Muscle of leg (tissue), 11 donors: Measurements from ENCODE around the gene LRRC8C. TPM values are rescaled to one million over a fixed set of nuclear protein-coding genes. Genes with fewer than 3 reads are reported as not detected.

ENCODE experiments used
- DNase-seq: peaks from one replicate; pipeline ENCODE4 v3.0.0; 2013
- H3K27ac ChIP-seq: one replicate; pipeline ENCODE4 v1.5.1; 2013; ENCODE audit warnings: mild to moderate bottlenecking, low read length, control low read depth
- H3K27me3 ChIP-seq: one replicate; pipeline ENCODE4 v1.6.1; 2013; ENCODE audit warnings: low read length; ENCODE audit not compliant: control insufficient read depth, insufficient read depth
- H3K36me3 ChIP-seq: one replicate; pipeline ENCODE4 v1.6.1; 2013; ENCODE audit warnings: low read length; ENCODE audit not compliant: control insufficient read depth, insufficient read depth
- H3K4me1 ChIP-seq: one replicate; pipeline ENCODE4 v1.6.1; 2013; ENCODE audit warnings: low read length; ENCODE audit not compliant: control insufficient read depth, insufficient read depth
- H3K4me3 ChIP-seq: one replicate; pipeline ENCODE4 v1.5.1; 2013; ENCODE audit warnings: low read length, control low read depth
- H3K9me3 ChIP-seq: replicated peaks from 2 replicates; pipeline ENCODE4 v1.6.1; 2013; ENCODE audit warnings: low read depth, low read length; ENCODE audit not compliant: control insufficient read depth
- WGBS: methylation state at CpG from one replicate; pipeline ENCODE4 v1.1.5; 2013; ENCODE audit warnings: missing lambda C conversion rate; ENCODE audit not compliant: insufficient coverage; 5-methylcytosine and 5-hydroxymethylcytosine counted together
- polyA plus RNA-seq, 8 donors: library from polyadenylated mRNA; unstranded; fragments of 120-200 nt; gene quantifications; one replicate each; pipeline versions ENCODE4 v1.2.1 to v1.2.3, GENCODE V29; 2013; ENCODE audit warnings: inconsistent platforms in 1 of 8, low replicate concordance in 1 of 8; ENCODE audit not compliant: insufficient read length in 8 of 8, insufficient read depth in 1 of 8
- total RNA-seq: library from RNA; stranded (reverse); fragments of 120-200 nt; gene quantifications from one replicate; pipeline ENCODE4 v1.2.4, GENCODE V29; 2013

Gene LRRC8C
- total and polyA plus RNA-seq, 9 donors, result 5.3 to 11.2 (median 7.4) TPM

DNA sequence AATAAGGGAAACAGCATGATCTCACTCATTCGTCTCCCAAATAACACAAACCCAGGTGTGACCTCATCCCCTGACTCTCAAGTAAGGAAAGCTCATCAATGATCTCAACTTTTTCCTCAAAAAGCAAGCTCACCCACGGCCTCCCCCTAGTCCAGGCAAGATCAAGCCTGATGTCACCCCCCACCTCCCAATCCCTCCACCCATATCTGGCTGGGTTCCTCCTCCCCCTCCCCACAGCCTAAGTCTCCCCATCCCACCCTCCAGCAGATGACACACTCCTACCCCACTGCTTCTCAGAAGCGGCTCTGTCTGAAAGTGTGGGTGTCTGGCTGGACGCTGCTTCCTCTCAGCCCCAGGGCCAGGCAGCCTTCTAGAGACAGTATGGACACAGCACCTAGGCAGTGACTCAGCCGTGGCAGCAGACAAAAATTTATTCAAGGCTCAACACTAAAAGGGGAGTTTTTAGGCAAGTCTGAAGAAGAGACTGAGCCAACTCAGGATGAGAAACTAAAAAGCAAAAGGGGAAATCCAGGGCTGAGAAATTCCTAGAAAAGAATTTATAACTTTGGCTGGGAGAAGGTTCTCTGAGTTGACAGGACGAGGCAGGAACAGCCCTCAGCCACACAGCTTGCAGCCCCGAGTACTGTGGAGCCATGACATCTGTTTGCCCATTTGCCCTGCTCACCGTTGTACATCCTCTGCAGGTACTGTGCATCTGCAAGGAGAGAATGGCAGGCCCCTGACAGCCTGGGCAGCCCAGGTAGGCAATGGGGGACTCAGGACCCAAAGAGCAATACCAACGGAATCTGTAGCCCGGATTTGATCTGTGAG is 106.3 kb downstream of the LRRC8C start:
- Histone ChIP-seq H3K4me1 (peaks cover 8% of the 10 kb centered on the region), H3K4me3 (no peak overlapping the region), H3K27me3 (no peaks in the 10 kb centered on the region), H3K36me3 (no peaks in the 10 kb centered on the region), H3K9me3 (no peaks in the 10 kb centered on the region), H3K27ac (peak overlapping the region; percentile 69)
- WGBS, result 47% methylated on average over 8 of the region's 10 CpGs
- peak; percentile 76 for DNase-seq

DNA sequence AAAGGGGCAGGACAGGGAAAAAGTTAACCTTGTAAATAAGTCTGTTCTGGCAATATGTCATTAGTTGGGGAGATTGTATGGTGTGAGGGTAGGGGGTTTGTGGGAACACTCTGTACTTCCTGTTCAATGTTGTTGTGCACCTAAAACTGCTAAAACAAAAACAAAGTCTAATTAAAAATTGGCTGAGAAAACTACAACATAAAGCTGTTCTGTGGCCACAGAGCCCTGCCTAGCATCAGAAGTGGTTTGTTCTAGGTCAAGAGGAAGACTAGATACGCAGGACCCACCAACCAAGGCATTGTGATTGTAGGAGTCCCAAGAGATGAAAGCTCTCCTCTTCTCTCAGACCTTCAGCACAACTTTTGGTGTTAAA is 106.9 kb downstream of the LRRC8C start:
- Histone ChIP-seq H3K27me3 (no peaks in the 10 kb centered on the region), H3K4me3 (no peak overlapping the region), H3K27ac (peak overlapping the region; percentile 69), H3K36me3 (no peaks in the 10 kb centered on the region), H3K4me1 (peaks cover 8% of the 10 kb centered on the region), H3K9me3 (no peaks in the 10 kb centered on the region)
- DNase-seq, result no peak
- WGBS, result 100% methylated on average over 1 of the region's 1 CpG

DNA sequence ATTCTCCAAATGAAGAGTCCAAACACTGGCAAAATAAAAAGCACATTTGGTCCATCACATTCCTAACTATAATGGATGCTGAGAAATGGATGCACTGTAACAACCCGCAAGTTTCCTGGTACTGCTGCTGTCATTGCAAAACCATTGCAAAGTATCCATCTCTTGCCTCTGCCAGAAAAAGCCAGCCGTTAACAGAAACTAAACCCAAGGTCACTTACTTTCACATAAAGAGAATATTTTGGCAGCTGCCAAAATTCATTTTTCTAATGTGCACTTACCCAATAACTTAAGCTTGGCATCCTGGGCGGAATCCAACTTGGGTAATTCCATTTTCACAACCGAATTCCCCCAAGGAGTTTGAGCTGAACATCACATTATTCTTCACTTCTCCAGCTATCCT is 110.9 kb downstream of the LRRC8C start:
- Histone ChIP-seq H3K36me3 (no peaks in the 10 kb centered on the region), H3K27me3 (no peaks in the 10 kb centered on the region), H3K27ac (no peak overlapping the region), H3K4me1 (peaks cover 5% of the 10 kb centered on the region), H3K4me3 (no peak overlapping the region), H3K9me3 (no peaks in the 10 kb centered on the region)
- 76% methylated on average over 3 of the region's 4 CpGs for WGBS
- DNase-seq, result no peak

DNA sequence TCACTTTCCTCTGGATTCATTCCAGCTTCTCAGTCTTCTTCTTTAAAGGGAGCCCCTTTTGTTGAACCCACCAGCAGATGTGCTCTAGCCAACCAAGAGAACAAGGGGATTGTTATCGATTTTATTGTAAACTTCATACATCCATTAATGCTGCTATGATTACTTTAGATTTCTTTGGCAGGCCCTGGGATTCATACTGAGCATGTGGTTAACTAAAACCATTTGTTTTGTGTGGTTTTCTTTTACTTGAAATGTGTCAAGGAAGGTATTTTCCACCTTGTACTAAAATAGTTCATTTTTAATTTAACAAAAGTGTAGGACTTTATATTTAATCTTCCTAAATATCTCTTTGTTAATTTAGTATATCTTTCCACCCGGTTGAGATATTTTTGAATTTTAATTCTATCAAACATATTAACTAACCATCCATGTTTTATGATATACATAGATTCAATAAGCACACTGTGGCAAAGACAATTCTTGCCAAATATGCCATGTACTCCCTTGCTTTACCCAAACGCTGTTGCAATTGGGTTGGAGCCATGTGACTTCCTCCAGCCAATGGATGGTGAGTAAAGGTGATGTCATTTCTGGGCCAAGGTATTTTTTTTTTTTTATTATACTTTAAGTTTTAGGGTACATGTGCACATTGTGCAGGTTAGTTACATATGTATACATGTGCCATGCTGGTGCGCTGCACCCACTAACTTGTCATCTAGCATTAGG is 113.7 kb downstream of the LRRC8C start:
- Histone ChIP-seq H3K9me3 (no peaks in the 10 kb centered on the region), H3K36me3 (no peaks in the 10 kb centered on the region), H3K27me3 (no peaks in the 10 kb centered on the region), H3K4me1 (peaks cover 2% of the 10 kb centered on the region), H3K4me3 (no peak overlapping the region), H3K27ac (no peak overlapping the region)
- no CpG with 5 or more reads among the region's 4 CpGs for WGBS
- DNase-seq, result no peak

DNA sequence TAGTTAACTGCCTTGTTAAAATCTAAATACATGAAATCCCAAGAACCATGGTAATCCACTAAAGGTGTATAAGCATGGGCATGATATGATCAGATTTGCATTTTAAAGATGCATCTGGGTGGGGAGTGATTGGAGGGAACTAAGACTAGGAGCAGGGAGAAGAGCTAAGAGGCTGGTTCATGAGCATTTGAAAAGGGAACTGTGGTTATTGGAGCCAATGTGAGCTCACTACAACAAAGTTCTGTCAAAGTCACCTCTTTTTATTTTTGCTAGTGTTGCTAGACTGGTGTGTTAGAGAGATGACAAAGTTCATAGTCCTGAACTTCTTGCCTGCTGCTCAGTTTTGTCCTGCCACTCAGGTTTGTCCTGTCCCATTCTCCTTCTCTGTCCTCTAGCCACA is 120.8 kb downstream of the LRRC8C start:
- no peaks in the 10 kb centered on the region for H3K27me3 ChIP-seq
- no peak overlapping the region for H3K27ac ChIP-seq
- H3K4me3 ChIP-seq, result no peak overlapping the region
- no peaks in the 10 kb centered on the region for H3K9me3 ChIP-seq
- DNase-seq, result no peak
- no peaks in the 10 kb centered on the region for H3K36me3 ChIP-seq
- H3K4me1 ChIP-seq, result peaks cover 21% of the 10 kb centered on the region

- no CpG with 5 or more reads among the region's 2 CpGs for WGBS
- H3K27ac ChIP-seq, result no peak overlapping the region
Observed at GRCh38 chr1:89754518-89754917, 121.6 kb downstream of the LRRC8C start.

DNA sequence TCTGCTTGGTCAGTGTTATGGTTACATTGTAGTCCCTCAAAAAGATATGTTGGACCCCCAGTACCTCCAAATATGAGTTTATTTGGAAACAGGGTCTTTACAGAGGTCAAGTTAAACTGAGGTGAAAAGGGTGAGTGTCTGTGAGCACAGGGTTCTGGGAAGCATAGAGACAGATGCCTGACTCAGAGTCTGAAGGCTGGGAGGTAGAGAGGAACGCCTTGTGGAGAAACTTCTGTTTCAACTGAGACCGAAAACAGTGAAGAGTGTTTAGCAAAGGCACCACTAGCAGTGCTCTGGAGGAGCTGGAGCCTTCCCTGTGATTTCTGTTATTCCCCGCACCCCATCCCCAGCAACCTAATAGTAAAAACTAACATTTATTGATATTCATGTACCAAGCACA is 122.7 kb downstream of the LRRC8C start:
- 79% methylated on average over 2 of the region's 3 CpGs for WGBS
- H3K4me3 ChIP-seq, result no peak overlapping the region
- H3K27me3 ChIP-seq, result no peaks in the 10 kb centered on the region
- H3K4me1 ChIP-seq, result peaks cover 27% of the 10 kb centered on the region
- DNase-seq, result no peak
- H3K36me3 ChIP-seq, result no peaks in the 10 kb centered on the region
- no peak overlapping the region for H3K27ac ChIP-seq
- H3K9me3 ChIP-seq, result no peaks in the 10 kb centered on the region

More at GRCh38 chr1:89754518-89754917, 121.6 kb downstream of the LRRC8C start:
- peak; percentile 57 for DNase-seq
- Histone ChIP-seq H3K27me3 (no peaks in the 10 kb centered on the region), H3K4me3 (no peak overlapping the region), H3K36me3 (no peaks in the 10 kb centered on the region), H3K4me1 (peaks cover 25% of the 10 kb centered on the region), H3K9me3 (no peaks in the 10 kb centered on the region)

GRCh38 chr1:89757532-89757931 is 124.6 kb downstream of the LRRC8C start:
- peaks cover 39% of the 10 kb centered on the region for H3K4me1 ChIP-seq
- DNase-seq, result peak; percentile 67
- H3K27me3 ChIP-seq, result no peaks in the 10 kb centered on the region
- no peak overlapping the region for H3K4me3 ChIP-seq
- peak overlapping the region; percentile 56 for H3K27ac ChIP-seq
- H3K36me3 ChIP-seq, result no peaks in the 10 kb centered on the region
- WGBS, result 25% methylated on average over 2 of the region's 5 CpGs
- H3K9me3 ChIP-seq, result no peaks in the 10 kb centered on the region

DNA sequence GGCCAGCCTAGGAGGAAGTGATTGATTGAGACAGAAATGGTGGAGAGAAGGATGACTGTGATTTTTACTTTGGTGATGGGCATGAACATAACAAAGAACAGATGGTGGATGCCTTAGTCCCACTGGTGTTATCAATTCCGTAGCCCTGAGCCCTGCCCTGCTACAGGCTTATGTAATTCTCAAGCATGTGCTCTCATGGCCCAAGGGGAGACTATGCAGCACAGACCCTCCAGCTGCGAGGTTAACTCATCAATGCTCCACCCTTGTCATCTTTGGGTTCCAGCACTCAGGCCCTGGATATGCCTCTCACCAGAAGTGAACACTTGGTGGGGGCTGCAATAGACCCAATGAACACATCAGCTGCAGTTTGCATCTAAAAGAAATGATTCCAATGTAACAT is 125.2 kb downstream of the LRRC8C start:
- Histone ChIP-seq H3K9me3 (no peaks in the 10 kb centered on the region), H3K27ac (peak overlapping the region; percentile 56), H3K36me3 (no peaks in the 10 kb centered on the region), H3K4me1 (peaks cover 45% of the 10 kb centered on the region), H3K4me3 (no peak overlapping the region), H3K27me3 (no peaks in the 10 kb centered on the region)
- 7% methylated on average over 2 of the region's 2 CpGs for whole genome bisulfite sequencing
- peak; percentile 76 for DNase-seq

- H3K27ac ChIP-seq, result no peak overlapping the region
- H3K27me3 ChIP-seq, result no peaks in the 10 kb centered on the region
- no peaks in the 10 kb centered on the region for H3K36me3 ChIP-seq
- peak; percentile 45 for DNase-seq
- H3K9me3 ChIP-seq, result no peaks in the 10 kb centered on the region
- no CpG with 5 or more reads among the region's 2 CpGs for WGBS
- no peak overlapping the region for H3K4me3 ChIP-seq
- peaks cover 49% of the 10 kb centered on the region for H3K4me1 ChIP-seq
Observed at GRCh38 chr1:89759036-89759435, 126.1 kb downstream of the LRRC8C start.
